HCT116 (cell line): ENCODE results near the gene SMIM24. TPM values are rescaled to one million over a fixed set of nuclear protein-coding genes. Genes with fewer than 3 reads are reported as not detected.

ENCODE experiments used
- ATAC-seq: fragments of 200-7000 bp; cut with Tn5 transposase; 2 replicates; pipeline ENCODE4 v1.9.1; 2020; ENCODE audit warnings: mild to moderate bottlenecking, moderate library complexity
- BruUV-seq: library from RNA; stranded (reverse); fragments of 400-500 nt; replicated peaks from 2 replicates; lab custom pipeline; 2021; lab: Mats Ljungman, UMichigan
- CTCF ChIA-PET: fragments of 300-600 bp; sonication (Branson Sonifier 250); formaldehyde crosslinking; loops from one replicate; lab custom pipeline; 2021; ENCODE audit warnings: antibody characterized with exemption; lab: Charles Lee
- POLR2A ChIA-PET: fragments of 300-600, 350-600 bp; sonication (Branson Sonifier 250); formaldehyde crosslinking; loops from one replicate; lab custom pipeline; 2021; ENCODE audit warnings: antibody characterized with exemption; lab: Charles Lee
- RAD21 ChIA-PET, 2 experiments: fragments of 300-600 bp; sonication (Branson Sonifier 250); formaldehyde crosslinking; loops; one replicate each; lab custom pipeline; 2023; ENCODE audit warnings: low total read pairs in 2 of 2; ENCODE audit not compliant: uncharacterized antibody in 2 of 2, unreplicated experiment in 2 of 2, low non-redundant PET in 1 of 2; lab: Charles Lee
- DNase-seq: peaks from one replicate; pipeline ENCODE4 v3.0.0-alpha.2; 2010; ENCODE audit warnings: low read depth, low spot score
- H2AFZ ChIP-seq: fragments of 200-600 bp; shearing (Covaris generic), sonication (generic); 2 replicates; pipeline ENCODE4 v1.6.1; 2017; ENCODE audit warnings: low read depth, mixed run types, mixed read lengths, antibody characterized with exemption, low read length; ENCODE audit not compliant: poor library complexity, severe bottlenecking
- H3K27ac ChIP-seq: 2 replicates; pipeline ENCODE4 v1.5.1; 2012; ENCODE audit warnings: low read depth, low read length
- H3K27me3 ChIP-seq: fragments of 200-600 bp; sonication (generic); 2 replicates; pipeline ENCODE4 v1.6.1; 2016; ENCODE audit warnings: mixed run types, low read length, mixed read lengths; ENCODE audit not compliant: insufficient read depth
- H3K36me3 ChIP-seq, 2 experiments: fragments of 200-500 bp in 1 of 2; fragments of 200-600 bp in 1 of 2; sonication (Bioruptor generic) in 1 of 2; sonication (generic) in 1 of 2; 2 replicates each; pipeline versions ENCODE4 v1.5.1 to v1.6.1; 2014 to 2016; ENCODE audit warnings: low read length in 2 of 2, inconsistent platforms in 1 of 2, mixed read lengths in 1 of 2, mixed run types in 1 of 2; ENCODE audit not compliant: insufficient read depth in 2 of 2, control insufficient read depth in 1 of 2
- H3K4me1 ChIP-seq, 2 experiments: fragments of 200-600 bp in 1 of 2; sonication (generic) in 1 of 2; 2 replicates each; pipeline versions ENCODE4 v1.5.1 to v1.6.1; 2012 to 2017; ENCODE audit warnings: low read length in 2 of 2, inconsistent platforms in 1 of 2, mild to moderate bottlenecking in 1 of 2, mixed read lengths in 1 of 2, mixed run types in 1 of 2, moderate library complexity in 1 of 2; ENCODE audit not compliant: insufficient read depth in 2 of 2, control insufficient read depth in 1 of 2
- H3K4me2 ChIP-seq: fragments of 200-600 bp; sonication (generic); 2 replicates; pipeline ENCODE4 v1.6.1; 2017; ENCODE audit warnings: mixed run types, low read length, mixed read lengths
- H3K4me3 ChIP-seq, 2 experiments: fragments of 200-600 bp in 1 of 2; sonication (generic) in 1 of 2; replicated peaks in 1 of 2; 2 replicates each; pipeline ENCODE4 v1.5.1; 2011 to 2016; ENCODE audit warnings: low read length in 2 of 2, control low read depth in 1 of 2, low read depth in 1 of 2, mild to moderate bottlenecking in 1 of 2, mixed read lengths in 1 of 2, mixed run types in 1 of 2
- H3K79me2 ChIP-seq: fragments of 200-600 bp; sonication (generic); 2 replicates; pipeline ENCODE4 v1.6.1; 2017; ENCODE audit warnings: mild to moderate bottlenecking, mixed run types, low read length, moderate library complexity, mixed read lengths; ENCODE audit not compliant: insufficient read depth
- H3K9ac ChIP-seq: fragments of 200-600 bp; sonication (generic); 2 replicates; pipeline ENCODE4 v1.6.1; 2016; ENCODE audit warnings: low read length, mixed read lengths
- H3K9me2 ChIP-seq: fragments of 200-600 bp; sonication (generic), shearing (Covaris generic); 2 replicates; pipeline ENCODE4 v1.6.1; 2017; ENCODE audit warnings: mixed run types, mild to moderate bottlenecking, moderate library complexity; ENCODE audit not compliant: insufficient read depth
- H3K9me3 ChIP-seq, 2 experiments: fragments of 200-500 bp in 1 of 2; fragments of 200-600 bp in 1 of 2; sonication (Bioruptor generic) in 1 of 2; sonication (generic) in 1 of 2; 2 replicates each; pipeline ENCODE4 v1.6.1; 2014 to 2017; ENCODE audit warnings: low read length in 2 of 2, mixed read lengths in 2 of 2, inconsistent platforms in 1 of 2, low read depth in 1 of 2, mild to moderate bottlenecking in 1 of 2, mixed run types in 1 of 2, moderate library complexity in 1 of 2; ENCODE audit not compliant: control insufficient read depth in 1 of 2, insufficient read depth in 1 of 2
- H4K20me1 ChIP-seq: fragments of 200-600 bp; sonication (generic), shearing (Covaris generic); 2 replicates; pipeline ENCODE4 v1.6.1; 2017; ENCODE audit warnings: mixed run types, mild to moderate bottlenecking, moderate library complexity; ENCODE audit not compliant: insufficient read depth
- CTCF ChIP-seq, 3 experiments: fragments of 200-600 bp in 1 of 3; sonication (generic) in 1 of 3; IDR thresholded peaks in 2 of 3; conservative IDR thresholded peaks in 1 of 3; 2 replicates each; pipeline ENCODE4 v1.5.1; 2012 to 2017; ENCODE audit warnings: low read depth in 2 of 3, low read length in 2 of 3, antibody characterized with exemption in 1 of 3, borderline replicate concordance in 1 of 3, control low read depth in 1 of 3, mild to moderate bottlenecking in 1 of 3, mixed read lengths in 1 of 3, mixed run types in 1 of 3, moderate library complexity in 1 of 3; ENCODE audit not compliant: insufficient read depth in 1 of 3
- FOSL1 ChIP-seq: IDR thresholded peaks from 2 replicates; pipeline ENCODE4 v1.6.1; 2012; ENCODE audit warnings: low read depth
- ZBTB33 ChIP-seq: IDR thresholded peaks from 2 replicates; pipeline ENCODE4 v1.6.1; 2011; ENCODE audit warnings: mild to moderate bottlenecking, low read length, moderate library complexity; ENCODE audit not compliant: insufficient replicate concordance; ENCODE audit errors: extremely low read depth
- intact Hi-C: fragments of 100-400 bp; cut with micrococcal nuclease; formaldehyde crosslinking; loops from 2 replicates; pipeline ENCODE4 v1.10.0; 2022
- total RNA-seq: library from RNA; stranded (reverse); gene quantifications from one replicate; pipeline ENCODE4 v1.2.1, GENCODE V29; 2021; ENCODE audit not compliant: unreplicated experiment

Gene SMIM24
- total RNA-seq, 1 experiment from 2014 or later, result not detected

- no TSS peak for BruUV-seq
- no peaks in the 10 kb centered on the region for H3K27me3 ChIP-seq
- intact Hi-C loops, result no loop called here
- TF ChIP-seq FOSL1, result no peak
- TF ChIP-seq CTCF (IDR thresholded peaks at IDR 0.05 in 2 of 3, conservative IDR thresholded peaks at IDR 0.05 in 1 of 3; ENCODE audit: borderline replicate concordance in 1 of 3, insufficient read depth in 1 of 3, low read depth in 2 of 3, low read length in 2 of 3), result no peak
- no peak for TF ChIP-seq ZBTB33
- TF ChIP-seq, all 23 proteins: peak for 0
- DNase-seq (no peak), ATAC-seq (no peak)
- no peak overlapping the region for H3K27ac ChIP-seq
- RAD21 ChIA-PET, result no interaction called here
- no peaks in the 10 kb centered on the region for H4K20me1 ChIP-seq
- CTCF ChIA-PET, result interaction anchor here (2.3 kb wide), 1 partner anchor 177 kb away, joined by 6 read pairs; no protein-coding TSS in a partner anchor
- H3K9ac ChIP-seq, result no peak overlapping the region
- H3K9me3 ChIP-seq, result no peaks in the 10 kb centered on the region
- no peaks in the 10 kb centered on the region for H3K79me2 ChIP-seq
- no peak overlapping the region for H2AFZ ChIP-seq
- POLR2A ChIA-PET, result no interaction called here
- H3K9me2 ChIP-seq, result no peaks in the 10 kb centered on the region
- H3K4me3 ChIP-seq, result no peak overlapping the region
- H3K4me2 ChIP-seq, result no peak overlapping the region
- no peaks in the 10 kb centered on the region for H3K36me3 ChIP-seq
- H3K4me1 ChIP-seq, result peaks cover 0 to 7% of the 10 kb centered on the region in 2 experiments; a peak in 2 of 4 replicates
These were observed 1.1 kb upstream of the SMIM24 start for GRCh38 chr19:3481241-3482090.
